ENCODE measurements around the gene NGB. TPM values are rescaled to one million over a fixed set of nuclear protein-coding genes. Genes with fewer than 3 reads are reported as not detected.
"Not testable (repeated sequence)": the region's sequence is repeated elsewhere in the genome, so short reads cannot be mapped to it uniquely, and the experiment has no call there.

NGB gene
- total and polyA plus RNA-seq, 2 donors = not detected

DNA sequence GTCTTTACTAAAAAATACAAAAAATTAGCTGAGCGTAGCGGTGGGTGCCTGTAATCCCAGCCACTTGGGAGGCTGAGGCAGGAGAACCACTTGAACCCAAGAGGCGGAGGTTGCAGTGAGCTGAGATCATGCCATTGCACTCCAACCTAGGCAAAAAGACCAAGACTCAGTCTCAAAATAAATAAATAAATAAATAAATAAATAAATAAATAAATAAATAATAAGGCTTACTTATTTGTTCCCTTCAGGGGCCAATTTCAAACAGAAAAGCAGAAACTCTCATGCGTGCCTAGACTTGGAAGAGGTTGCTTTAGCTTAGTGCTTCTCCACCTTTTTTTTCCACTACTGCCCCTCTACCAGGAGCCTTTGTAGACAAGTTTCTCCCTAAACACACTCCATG lies 9.9 kb upstream of the NGB start:
- not testable (repeated sequence) for H3K36me3 ChIP-seq (ENCODE audit: insufficient read depth); H3K27ac ChIP-seq (ENCODE audit: low read depth); H3K4me1 ChIP-seq (ENCODE audit: insufficient read depth); DNase-seq (ENCODE audit: extremely low spot score); H3K4me3 ChIP-seq (ENCODE audit: low read depth, low read length)
- WGBS = 96% methylated on average over 4 of the region's 4 CpGs

DNA sequence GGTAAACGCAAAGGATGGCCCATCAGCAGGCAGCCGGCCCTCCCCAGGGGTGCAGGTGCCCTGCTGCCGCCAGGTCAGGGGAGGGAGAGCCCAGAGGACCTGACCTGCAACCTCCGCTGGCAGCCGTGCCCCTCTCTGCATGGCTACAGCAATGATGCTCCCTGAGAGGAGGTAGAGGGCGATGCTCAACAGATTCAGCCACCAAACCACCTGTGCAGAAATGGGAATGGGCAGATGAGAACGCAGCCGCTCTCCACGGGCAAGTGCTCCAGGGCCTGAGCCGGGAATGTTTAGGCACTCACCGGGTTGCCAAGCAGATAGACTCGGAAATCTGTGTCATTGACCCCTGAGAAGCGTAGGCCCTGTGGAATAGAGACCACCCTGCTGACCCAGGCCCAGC lies 8.7 kb upstream of the NGB start:
- H3K4me1 ChIP-seq (ENCODE audit: insufficient read depth) = no peaks in the 10 kb centered on the region
- no peak for DNase-seq (ENCODE audit: extremely low spot score)
- no peak overlapping the region for H3K4me3 ChIP-seq (ENCODE audit: low read depth, low read length)
- 92% methylated on average over 13 of the region's 13 CpGs for WGBS
- H3K36me3 ChIP-seq (ENCODE audit: insufficient read depth) = peaks cover 4% of the 10 kb centered on the region
- no peak overlapping the region for H3K27ac ChIP-seq (ENCODE audit: low read depth)

DNA sequence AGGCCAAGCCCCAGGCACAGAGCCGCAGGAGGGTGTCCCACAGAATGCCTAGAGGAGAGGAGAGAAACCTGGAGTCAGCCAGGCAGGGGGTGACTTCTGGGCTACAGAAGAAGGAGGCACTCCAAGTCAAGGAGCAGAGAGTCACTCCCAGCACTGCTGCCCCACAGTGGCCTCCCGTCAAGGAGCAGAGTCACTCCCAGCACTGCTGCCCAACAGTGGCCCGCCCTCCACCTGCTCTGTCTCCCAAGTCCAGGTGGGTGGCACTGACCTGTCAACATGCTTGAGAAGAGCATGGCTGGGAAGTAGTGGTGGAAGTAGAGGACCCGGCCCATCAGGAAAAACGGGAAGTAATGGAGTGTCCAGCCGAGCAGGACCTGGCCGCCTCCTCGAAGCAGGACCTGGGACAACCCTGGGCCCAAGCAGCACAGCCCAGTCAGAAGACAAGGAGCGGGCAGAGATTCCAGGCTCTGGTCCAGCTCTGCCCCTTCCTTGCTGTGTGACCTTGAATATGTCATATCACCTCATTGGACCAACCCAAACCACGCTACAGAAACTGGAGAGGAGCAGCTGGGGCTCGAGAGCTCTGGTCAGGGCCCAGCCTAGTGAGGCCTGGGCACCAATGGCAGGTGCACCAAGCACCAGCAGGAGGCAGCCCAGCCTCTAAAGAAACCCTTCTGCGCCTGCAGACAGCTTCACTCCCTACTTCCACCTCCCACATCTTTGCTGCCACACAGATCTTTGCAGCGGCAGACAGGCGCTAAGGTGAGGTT lies 7.6 kb upstream of the NGB start:
- 95% methylated on average over 14 of the region's 14 CpGs for WGBS
- H3K36me3 ChIP-seq (ENCODE audit: insufficient read depth) = peaks cover 4% of the 10 kb centered on the region
- H3K4me1 ChIP-seq (ENCODE audit: insufficient read depth) = no peaks in the 10 kb centered on the region
- no peak overlapping the region for H3K27ac ChIP-seq (ENCODE audit: low read depth)
- H3K4me3 ChIP-seq (ENCODE audit: low read depth, low read length) = no peak overlapping the region
- no peak for DNase-seq (ENCODE audit: extremely low spot score)

DNA sequence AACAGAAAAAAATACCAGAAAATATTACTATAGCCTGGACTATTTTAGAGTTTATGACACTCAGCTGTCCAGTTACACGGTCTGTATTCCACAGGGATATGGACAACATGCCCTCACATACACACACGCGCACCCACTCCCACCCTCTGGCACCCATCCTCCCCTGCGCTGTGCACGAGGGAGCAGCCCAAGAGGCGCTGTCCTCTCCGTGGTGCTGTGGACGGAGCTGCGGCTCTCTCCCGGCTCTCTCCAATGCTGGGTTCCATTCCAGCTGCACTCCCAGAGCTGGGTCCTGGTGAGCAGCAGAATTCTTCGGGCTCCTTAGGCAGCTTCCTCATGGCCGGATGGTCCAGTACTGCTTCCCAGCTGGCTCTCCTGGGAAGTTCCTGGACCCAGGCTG lies 6.0 kb upstream of the NGB start:
- Histone ChIP-seq H3K36me3 (ENCODE audit: insufficient read depth) (peaks cover 2% of the 10 kb centered on the region), H3K4me3 (ENCODE audit: low read depth, low read length) (no peak overlapping the region), H3K4me1 (ENCODE audit: insufficient read depth) (no peaks in the 10 kb centered on the region), H3K27ac (ENCODE audit: low read depth) (no peak overlapping the region)
- WGBS = 89% methylated on average over 12 of the region's 12 CpGs
- no peak for DNase-seq (ENCODE audit: extremely low spot score)

DNA sequence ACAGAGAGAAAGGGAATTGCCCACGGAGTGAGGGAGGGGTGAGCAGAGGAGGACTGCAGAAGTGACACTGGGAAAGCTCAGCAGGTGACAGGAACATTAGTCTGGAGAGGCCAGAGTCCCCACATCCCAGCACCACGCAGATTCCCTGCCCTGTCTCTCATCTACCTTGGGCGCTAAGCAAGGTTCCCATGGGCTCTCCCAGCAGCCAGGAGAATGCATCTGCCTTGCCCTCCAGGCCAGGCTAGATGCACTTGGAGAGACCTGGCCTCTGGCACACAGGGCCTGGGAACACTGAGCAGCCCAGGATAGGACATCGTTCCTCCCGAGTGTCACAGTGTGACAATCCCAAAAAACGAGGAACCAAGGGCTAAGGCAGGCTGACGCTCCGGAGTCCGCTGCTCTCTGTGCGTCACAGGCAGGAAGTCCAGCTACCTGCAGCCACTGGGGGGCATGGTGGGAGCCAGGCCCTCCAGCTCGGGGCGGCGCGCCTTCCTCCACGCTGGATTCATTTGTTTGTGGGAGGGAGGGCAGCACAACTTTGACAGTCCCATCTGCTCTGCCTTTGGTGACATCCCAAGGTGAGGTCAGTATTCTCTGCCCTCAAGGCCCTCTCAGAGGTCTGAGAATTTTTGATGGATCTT lies 5.4 kb upstream of the NGB start:
- H3K27ac ChIP-seq (ENCODE audit: low read depth) = no peak overlapping the region
- H3K4me1 ChIP-seq (ENCODE audit: insufficient read depth) = no peaks in the 10 kb centered on the region
- WGBS = 87% methylated on average over 15 of the region's 15 CpGs
- H3K4me3 ChIP-seq (ENCODE audit: low read depth, low read length) = no peak overlapping the region
- no peak for DNase-seq (ENCODE audit: extremely low spot score)
- peaks cover 2% of the 10 kb centered on the region for H3K36me3 ChIP-seq (ENCODE audit: insufficient read depth)

DNA sequence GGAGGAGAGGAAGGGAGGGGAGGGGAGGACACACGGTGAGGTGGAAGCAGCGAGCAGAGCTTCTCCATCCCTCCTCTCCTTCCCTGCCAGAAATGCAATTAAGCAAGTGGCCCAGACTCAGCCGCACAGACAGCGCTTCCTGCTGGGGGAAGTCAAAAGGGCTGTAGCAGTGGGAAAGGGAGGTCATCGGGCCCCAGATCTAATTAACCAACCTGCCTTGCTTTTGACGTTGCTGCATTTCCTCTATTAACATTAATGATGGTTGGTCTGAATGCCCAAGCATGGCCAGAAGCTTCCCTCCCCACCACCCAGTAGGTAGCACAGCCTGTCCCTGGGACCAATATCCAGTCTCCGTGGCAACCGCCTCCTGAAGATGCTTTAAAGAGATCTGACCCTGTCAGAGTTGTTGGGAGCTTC lies 4.6 kb upstream of the NGB start:
- Histone ChIP-seq H3K27ac (ENCODE audit: low read depth) (no peak overlapping the region), H3K4me3 (ENCODE audit: low read depth, low read length) (no peak overlapping the region), H3K4me1 (ENCODE audit: insufficient read depth) (no peaks in the 10 kb centered on the region), H3K36me3 (ENCODE audit: insufficient read depth) (peaks cover 2% of the 10 kb centered on the region)
- WGBS = 57% methylated on average over 8 of the region's 8 CpGs
- DNase-seq (ENCODE audit: extremely low spot score) = no peak

DNA sequence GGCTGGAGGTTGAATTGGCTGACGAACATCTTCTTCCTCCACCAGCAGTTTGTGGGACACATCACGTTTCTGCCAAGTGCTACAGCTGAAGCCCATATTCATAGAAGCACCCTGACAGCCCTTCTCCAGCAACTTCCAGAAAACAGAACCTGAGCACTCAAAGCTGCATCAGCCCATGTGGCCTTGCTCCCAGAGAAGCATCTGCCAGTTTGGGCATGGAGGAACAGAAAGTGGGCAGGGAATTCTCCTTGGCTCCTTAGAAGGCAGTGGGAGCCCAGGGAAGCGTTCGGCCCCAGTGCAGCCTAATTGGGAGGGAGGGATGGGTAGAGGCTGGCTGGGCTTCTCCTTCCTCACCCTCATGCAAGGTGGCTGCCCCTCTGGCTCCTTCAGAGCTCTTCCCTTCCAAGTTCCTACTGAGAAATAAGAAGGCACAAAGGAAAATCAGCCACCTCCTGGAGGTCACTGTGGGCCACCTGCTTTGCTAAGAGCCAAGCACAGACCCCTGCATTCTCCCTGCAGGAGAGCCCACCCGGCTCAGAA lies 4.1 kb upstream of the NGB start:
- Histone ChIP-seq H3K4me1 (ENCODE audit: insufficient read depth) (no peaks in the 10 kb centered on the region), H3K36me3 (ENCODE audit: insufficient read depth) (peaks cover 2% of the 10 kb centered on the region), H3K27ac (ENCODE audit: low read depth) (no peak overlapping the region), H3K4me3 (ENCODE audit: low read depth, low read length) (no peak overlapping the region)
- no peak for DNase-seq (ENCODE audit: extremely low spot score)
- WGBS = 66% methylated on average over 5 of the region's 5 CpGs

DNA sequence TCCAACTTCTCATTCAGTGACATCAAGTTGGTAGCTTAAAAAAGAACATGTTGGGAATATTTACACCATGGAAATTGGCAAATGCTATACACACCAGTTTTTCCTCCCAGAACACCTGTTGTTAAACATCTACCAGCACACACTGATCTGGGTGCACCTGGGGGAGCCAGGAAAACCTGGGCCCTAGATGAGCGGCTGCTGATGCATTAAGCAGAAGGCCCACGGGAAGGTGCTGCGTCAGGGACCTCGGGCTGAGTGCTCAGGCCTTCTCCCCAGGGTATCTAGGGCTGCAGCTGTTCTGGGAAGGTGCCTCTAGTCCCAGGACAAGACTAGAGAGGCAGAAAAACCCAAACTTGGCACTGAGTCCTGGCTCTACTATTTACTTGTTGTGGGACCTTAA lies 2.8 kb upstream of the NGB start:
- no peak overlapping the region for H3K4me3 ChIP-seq (ENCODE audit: low read depth, low read length)
- WGBS = 81% methylated on average over 4 of the region's 4 CpGs
- no peaks in the 10 kb centered on the region for H3K4me1 ChIP-seq (ENCODE audit: insufficient read depth)
- no peak for DNase-seq (ENCODE audit: extremely low spot score)
- no peak overlapping the region for H3K27ac ChIP-seq (ENCODE audit: low read depth)
- peaks cover 2% of the 10 kb centered on the region for H3K36me3 ChIP-seq (ENCODE audit: insufficient read depth)

DNA sequence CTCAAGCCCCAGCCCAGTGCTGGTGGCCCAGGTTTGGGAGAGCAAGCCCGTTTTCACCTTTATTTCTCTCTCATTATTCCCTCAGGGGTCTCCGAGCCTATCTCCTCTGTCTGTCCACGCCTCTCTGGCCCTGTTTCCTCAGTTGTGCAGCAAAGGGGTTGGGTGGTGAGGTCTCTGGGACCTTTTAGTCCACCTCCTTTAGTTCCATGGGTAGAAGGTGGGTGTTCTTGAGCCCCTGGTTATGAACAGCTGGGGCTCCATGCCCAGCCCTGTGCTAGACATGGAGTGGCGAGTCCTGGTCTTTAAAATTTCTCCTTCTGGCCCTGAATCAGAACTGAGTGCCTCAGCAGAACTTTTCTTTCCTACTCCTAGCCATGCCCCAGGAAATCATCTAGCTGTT lies 1.3 kb upstream of the NGB start:
- DNase-seq (ENCODE audit: extremely low spot score) = no peak
- H3K27ac ChIP-seq (ENCODE audit: low read depth) = no peak overlapping the region
- no peak overlapping the region for H3K4me3 ChIP-seq (ENCODE audit: low read depth, low read length)
- 85% methylated on average over 4 of the region's 4 CpGs for WGBS
- no peaks in the 10 kb centered on the region for H3K4me1 ChIP-seq (ENCODE audit: insufficient read depth)
- no peaks in the 10 kb centered on the region for H3K36me3 ChIP-seq (ENCODE audit: insufficient read depth)

DNA sequence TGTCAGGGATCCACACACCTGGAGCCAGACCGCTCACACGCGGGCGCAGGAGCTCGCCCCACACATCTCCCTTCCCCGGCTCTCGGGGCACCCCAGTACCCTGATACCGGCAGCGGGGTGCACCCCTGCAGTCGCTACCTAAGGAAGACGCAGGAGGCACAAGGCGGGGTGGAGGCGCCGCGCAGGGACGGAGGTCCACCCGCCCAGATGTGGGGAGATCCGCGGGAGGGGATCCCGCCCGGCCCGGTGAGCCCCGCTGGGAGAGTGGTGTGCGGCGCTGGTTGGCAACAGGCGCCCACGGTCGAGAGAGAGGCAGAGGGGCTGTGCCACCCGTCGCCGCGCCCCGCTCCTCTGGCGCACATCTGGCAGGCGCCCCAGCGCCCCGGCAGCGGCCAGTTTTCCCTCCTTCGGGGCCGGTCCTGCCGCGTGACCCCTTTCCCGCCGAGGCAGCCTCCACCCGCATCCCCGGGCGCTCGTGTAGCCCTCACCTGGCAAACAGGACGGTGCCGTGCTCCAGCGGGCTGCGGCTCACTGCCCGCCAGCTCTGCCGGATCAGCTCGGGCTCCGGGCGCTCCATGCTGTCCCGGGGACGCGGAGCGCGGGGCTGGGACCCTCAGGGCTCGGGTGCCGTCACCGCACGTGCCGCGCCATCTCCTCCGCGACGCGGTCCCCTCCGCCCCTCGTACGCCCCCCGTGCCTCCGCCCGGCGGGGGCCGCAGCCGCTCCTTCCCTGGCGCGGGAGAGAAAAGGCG lies 469 bp downstream of the NGB start:
- Histone ChIP-seq H3K27ac (ENCODE audit: low read depth) (no peak overlapping the region), H3K4me3 (ENCODE audit: low read depth, low read length) (no peak overlapping the region), H3K36me3 (ENCODE audit: insufficient read depth) (no peaks in the 10 kb centered on the region), H3K4me1 (ENCODE audit: insufficient read depth) (no peaks in the 10 kb centered on the region)
- no peak for DNase-seq (ENCODE audit: extremely low spot score)
- 3% methylated on average over 84 of the region's 84 CpGs for WGBS

DNA sequence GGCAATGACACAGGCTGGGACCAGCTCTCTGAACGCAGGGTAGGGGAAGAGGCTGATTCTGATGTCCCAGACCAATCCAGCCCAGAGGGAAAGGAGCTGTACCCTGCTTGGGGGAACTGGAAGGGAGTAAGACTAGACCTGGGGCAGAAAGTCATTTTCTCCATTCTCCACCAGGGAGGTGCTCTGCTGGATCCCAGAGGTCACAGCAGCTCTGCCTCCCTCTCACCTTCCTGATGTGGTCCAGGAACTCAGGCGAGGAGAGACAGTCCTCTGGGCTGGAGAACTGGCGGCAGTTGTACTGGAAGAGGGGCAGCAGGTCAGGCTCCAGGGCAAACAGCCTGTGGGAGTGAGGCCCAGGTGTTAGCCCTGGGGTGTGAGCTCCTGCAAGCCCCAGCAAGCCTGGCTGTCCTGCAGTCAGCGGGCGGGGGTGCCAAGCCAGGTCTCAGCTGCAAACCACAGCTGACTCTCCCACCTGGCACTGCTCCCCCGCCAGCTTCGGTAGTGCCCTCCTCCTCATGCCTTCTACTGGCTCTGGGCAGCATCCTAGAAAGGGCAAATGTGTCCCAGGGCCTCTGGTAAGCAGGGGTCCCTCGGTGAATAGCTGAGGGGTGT lies 1.9 kb downstream of the NGB start:
- H3K4me1 ChIP-seq (ENCODE audit: insufficient read depth) = no peaks in the 10 kb centered on the region
- no peaks in the 10 kb centered on the region for H3K36me3 ChIP-seq (ENCODE audit: insufficient read depth)
- H3K4me3 ChIP-seq (ENCODE audit: low read depth, low read length) = no peak overlapping the region
- DNase-seq (ENCODE audit: extremely low spot score) = no peak
- H3K27ac ChIP-seq (ENCODE audit: low read depth) = no peak overlapping the region
- 38% methylated on average over 8 of the region's 8 CpGs for WGBS

DNA sequence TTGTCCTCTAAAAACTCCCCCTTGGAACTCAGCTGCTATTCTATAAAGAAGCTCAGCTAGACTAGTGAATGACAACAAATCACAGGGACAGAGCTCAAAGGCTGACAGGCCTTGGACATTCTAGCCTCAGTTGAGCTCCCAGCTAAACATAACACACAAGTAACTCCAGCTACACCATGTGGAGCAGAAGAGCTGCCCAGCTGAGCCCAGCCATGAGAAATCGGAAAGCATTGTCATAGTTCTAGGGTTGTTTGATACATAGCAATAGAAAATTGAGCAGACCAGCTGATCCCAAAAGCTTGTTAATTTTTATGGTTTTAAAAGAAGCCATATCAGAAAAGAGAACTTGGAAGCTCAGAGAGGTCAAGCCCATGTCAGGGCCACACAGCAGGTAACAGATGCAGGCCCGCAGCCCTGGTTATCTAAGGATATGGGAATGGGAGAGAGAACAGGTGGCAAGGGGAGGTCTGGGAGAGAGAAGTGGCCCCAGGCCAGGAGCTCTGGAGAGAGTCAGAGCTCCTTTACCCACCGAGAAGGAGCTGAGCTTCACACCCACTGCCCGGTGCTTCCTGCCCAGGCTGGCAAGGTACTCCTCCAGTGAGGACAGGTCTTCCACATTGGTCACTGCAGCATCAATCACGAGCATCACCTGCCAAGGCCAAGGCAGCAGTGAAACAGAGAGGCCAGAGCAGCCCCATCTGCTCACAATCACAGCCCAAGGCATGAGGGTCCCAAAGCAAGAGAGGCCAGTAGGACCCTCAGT lies 2.9 kb downstream of the NGB start:
- no peak for DNase-seq (ENCODE audit: extremely low spot score)
- no peaks in the 10 kb centered on the region for H3K4me1 ChIP-seq (ENCODE audit: insufficient read depth)
- no peak overlapping the region for H3K27ac ChIP-seq (ENCODE audit: low read depth)
- H3K36me3 ChIP-seq (ENCODE audit: insufficient read depth) = no peaks in the 10 kb centered on the region
- no peak overlapping the region for H3K4me3 ChIP-seq (ENCODE audit: low read depth, low read length)
- 88% methylated on average over 5 of the region's 5 CpGs for WGBS

DNA sequence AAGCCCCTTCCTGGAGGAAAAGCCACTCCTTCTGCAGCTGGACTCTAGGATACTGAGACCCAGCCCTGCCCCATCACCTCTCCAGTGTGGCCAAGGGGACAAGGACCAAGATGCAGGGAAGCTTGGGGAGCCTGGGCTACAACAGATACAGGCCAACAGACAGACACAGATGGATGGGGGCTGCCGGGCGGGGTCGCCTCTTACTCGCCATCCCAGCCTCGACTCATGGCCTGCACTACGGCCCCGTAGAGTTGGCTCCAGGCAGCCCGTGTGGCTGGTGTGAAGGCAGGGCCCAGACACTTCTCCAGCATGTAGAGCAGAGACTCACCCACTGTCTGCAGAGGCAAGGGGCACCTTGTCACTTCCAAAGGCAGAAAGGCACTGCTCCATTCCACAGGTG lies 4.7 kb downstream of the NGB start:
- Histone ChIP-seq H3K4me1 (ENCODE audit: insufficient read depth) (no peaks in the 10 kb centered on the region), H3K4me3 (ENCODE audit: low read depth, low read length) (no peak overlapping the region), H3K36me3 (ENCODE audit: insufficient read depth) (no peaks in the 10 kb centered on the region), H3K27ac (ENCODE audit: low read depth) (no peak overlapping the region)
- WGBS = 86% methylated on average over 8 of the region's 8 CpGs
- no peak for DNase-seq (ENCODE audit: extremely low spot score)

Measured in urinary bladder (tissue), 4 donors.